Aortic smooth muscle cell (primary cell): ENCODE results near the gene STAC. TPM values are rescaled to one million over a fixed set of nuclear protein-coding genes. Genes with fewer than 3 reads are reported as not detected.

ENCODE experiments used
- total RNA-seq: library from RNA; depleted of rRNA; stranded (reverse); fragments of >200 nt; gene quantifications from 2 replicates; pipeline ENCODE4 v1.2.3, GENCODE V29; 2014

Gene STAC, protein sequence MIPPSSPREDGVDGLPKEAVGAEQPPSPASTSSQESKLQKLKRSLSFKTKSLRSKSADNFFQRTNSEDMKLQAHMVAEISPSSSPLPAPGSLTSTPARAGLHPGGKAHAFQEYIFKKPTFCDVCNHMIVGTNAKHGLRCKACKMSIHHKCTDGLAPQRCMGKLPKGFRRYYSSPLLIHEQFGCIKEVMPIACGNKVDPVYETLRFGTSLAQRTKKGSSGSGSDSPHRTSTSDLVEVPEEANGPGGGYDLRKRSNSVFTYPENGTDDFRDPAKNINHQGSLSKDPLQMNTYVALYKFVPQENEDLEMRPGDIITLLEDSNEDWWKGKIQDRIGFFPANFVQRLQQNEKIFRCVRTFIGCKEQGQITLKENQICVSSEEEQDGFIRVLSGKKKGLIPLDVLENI
- total RNA-seq, result 16.6 and 20.1 TPM in 2 replicates

GRCh38 chr3:36380221-36381031 is at the start of gene STAC:
TSS of gene STAC (plus strand) at chr3:36380504. CDS start at chr3:36380644, 140 bp downstream.

